ENCODE measurements around the gene PPIP5K2.

PPIP5K2 gene

DNA sequence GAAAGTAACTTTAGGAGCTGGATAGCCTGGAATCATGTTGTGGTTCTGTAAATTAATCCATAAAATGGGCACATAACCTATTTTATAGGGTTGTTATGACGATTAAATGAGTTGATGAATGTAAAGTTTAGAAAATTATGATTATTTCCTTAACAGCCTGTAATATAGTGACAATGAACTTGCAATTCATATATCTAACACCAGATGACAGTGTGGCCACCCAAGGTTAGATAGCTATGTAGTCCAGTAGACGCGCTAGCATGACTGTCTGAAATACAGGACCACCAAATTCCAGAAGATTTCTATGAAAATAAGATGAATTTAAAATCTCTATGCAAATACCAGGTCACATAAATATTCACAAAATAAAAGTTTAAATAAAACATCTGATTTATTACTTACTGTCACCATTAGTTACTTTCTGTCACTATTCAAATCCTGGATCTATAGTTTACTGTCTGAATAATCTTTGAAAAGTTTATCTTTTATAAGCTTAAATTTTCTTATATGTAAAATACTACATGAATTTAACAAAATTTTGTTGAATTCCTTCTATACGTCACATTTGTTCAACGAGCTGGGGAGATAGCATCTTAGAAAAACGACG is 112.4 kb downstream of the PPIP5K2 start:
- intact Hi-C loops (cut with DNase I): loop anchor here (1.0 kb wide), 1 partner anchor 243 kb away; no protein-coding TSS in a partner anchor
- DNase-seq: peak in 1 of 10 donors; percentile 17

GRCh38 chr5:103234239-103234975 is 114.3 kb downstream of the PPIP5K2 start:
- intact Hi-C loops (cut with DNase I): no loop called here
- no peak for DNase-seq

GRCh38 chr5:103235891-103236290 is 115.8 kb downstream of the PPIP5K2 start:
- intact Hi-C loops (cut with DNase I): no loop called here

GRCh38 chr5:103237778-103238177 is 117.7 kb downstream of the PPIP5K2 start:
- DNase-seq: no peak
- intact Hi-C loops (cut with DNase I): no loop called here

More at GRCh38 chr5:103235891-103236290, 115.8 kb downstream of the PPIP5K2 start:
- no peak for DNase-seq

DNA sequence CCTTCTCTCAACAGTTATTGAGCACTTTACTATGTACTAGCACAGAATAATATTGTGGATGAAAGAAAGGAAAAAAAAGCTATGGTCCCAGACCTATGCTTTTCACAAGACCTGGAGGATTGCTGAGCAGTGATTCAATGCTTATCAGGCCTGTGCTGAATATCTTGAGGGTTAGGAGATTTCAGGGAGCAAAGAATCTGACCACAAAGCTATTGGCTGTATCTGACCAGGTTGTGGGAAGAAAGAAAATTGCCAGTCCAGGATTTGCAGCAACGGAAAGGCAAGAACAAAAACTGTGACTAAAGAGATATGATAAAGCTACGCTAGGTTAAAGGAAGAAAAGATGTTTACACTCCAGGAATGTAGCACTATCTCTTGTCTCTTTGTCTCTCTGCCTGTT is 123.6 kb downstream of the PPIP5K2 start:
- intact Hi-C loops (cut with DNase I): no loop called here
- DNase-seq: no peak

DNA sequence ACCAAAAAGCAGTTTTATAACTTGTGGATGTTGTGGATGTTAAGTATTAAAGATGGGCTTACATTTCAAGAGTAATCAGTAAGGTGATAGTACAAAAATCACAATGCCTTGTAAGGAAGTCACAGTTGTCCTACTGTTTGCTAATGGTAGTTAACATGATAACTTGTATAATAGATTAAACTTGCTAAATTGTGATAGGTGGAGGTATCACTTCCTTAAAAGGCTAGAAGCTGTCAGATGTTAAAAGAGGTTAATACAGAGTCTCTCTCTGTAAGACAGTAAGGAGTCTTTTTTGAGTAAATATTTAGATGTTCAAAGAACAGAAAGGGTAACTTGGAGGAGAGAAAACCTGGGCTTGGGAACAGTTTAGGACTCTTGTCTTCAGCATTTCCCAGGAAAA is 124.3 kb downstream of the PPIP5K2 start:
- intact Hi-C loops (cut with DNase I): no loop called here
- DNase-seq: no peak

DNA sequence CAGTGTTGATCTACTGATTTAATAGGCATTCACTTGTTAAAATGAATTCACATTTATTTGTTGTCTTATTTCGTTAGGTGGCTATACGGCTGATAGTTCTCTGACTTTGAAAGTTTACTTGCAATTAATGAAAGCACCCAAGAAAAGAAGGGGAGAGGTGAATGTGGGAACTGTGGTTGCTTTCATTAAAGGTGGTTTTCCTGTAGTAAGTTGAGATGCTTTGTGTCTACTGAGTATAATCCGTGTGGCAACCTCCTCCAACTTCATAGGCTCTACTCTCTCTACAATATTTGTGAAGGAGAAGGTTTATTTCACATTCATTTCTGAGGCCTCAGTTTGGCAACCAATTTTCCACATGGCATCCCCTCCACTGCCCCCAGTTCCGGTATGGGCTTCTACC is 125.7 kb downstream of the PPIP5K2 start:
- intact Hi-C loops (cut with DNase I): no loop called here

DNA sequence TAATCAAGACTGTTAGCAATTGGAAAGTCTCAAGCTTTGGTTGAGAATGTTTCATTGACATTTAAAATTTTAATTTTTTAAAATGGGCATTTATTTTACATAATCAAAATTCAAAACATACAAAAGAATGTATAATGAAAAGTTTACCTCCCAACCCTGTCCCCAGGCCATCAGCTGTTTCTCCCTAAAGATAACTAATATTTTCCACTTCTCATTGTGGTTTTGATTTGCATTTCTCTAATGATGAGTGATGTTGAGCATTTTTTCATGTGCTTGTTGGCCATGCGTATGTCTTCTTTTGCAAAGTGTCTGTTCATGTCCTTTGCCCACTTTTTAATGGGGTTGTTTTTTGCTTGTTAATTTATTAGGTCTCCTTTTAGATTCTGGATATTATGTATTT is 127.0 kb downstream of the PPIP5K2 start:
- intact Hi-C loops (cut with DNase I): no loop called here
- no peak for DNase-seq

More for the DNA sequence above, 125.7 kb downstream of the PPIP5K2 start:
- no peak for DNase-seq

GRCh38 chr5:103249068-103249467 is 129.0 kb downstream of the PPIP5K2 start:
- DNase-seq: no peak
- intact Hi-C loops (cut with DNase I): no loop called here

DNA sequence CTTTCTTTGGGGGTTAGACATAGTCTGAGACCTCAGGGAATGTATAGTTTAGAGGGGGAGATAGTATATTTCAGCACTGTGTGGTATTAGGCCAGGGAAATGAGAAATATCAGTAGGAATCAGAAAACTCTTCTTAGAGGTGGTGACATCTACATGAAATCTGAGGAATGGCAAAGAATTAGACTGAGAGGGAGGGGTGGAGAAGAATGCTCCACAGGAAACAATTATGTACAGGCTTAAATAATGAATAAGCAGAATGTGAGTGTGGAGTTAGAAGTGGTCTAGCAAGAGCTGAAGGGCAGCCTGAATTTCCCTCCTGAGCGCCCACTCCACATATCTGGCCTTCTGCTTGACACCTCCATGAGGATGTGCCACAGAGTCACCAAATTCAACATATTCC is 134.8 kb downstream of the PPIP5K2 start:
- intact Hi-C loops (cut with DNase I): loop anchor here (1.0 to 10.0 kb wide), 2 partner anchors 140 to 220 kb away; no protein-coding TSS in a partner anchor
- no peak for DNase-seq

DNA sequence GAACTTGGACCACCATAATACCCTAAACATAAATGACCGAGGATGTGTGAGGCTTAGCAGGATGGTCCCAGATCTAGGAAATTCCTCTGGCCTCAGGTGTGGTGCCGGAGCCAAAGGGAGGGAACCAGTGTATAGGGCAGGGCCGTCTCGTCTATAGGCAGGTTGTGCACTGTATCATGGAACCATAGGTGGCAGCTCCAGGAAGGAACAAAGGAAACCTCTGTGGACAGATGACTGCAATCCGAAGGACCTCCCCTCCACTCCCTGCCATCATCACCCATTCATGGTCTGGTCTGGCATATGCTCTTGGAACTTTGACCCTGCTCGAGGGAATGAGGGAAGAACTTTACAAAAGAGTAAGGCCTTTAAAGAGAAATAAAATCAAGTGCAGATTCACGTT is 135.6 kb downstream of the PPIP5K2 start:
- DNase-seq: peak in 1 of 10 donors; percentile 52
- intact Hi-C loops (cut with DNase I): loop anchor here (10.0 kb wide), 1 partner anchor 141 kb away; no protein-coding TSS in a partner anchor

DNA sequence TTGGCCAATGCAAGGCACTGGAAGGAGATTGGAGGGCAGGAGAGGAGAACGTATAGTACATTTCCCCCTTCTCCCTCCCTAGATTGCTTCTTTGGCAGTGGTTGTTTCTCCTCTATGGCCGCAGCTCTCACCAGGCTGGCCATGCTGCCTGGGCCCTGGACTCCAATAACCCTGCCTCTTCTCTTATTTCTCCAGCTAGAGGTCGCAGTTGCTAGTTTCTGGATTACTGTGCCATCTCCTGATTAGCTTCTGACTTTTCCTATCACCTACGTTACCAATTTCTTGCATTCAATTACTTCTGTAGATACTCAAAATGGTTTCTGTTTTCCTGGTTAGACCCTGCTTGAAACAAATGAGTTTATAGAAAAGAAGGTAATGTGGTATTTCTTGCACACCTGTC is 136.1 kb downstream of the PPIP5K2 start:
- intact Hi-C loops (cut with DNase I): loop anchor here (10.0 kb wide), 1 partner anchor 141 kb away; no protein-coding TSS in a partner anchor
- DNase-seq: peak in 3 of 10 donors; percentile 24 to 59 (median 29)

- DNase-seq: peak; percentile 86 to 98 (median 92)
- intact Hi-C loops (cut with DNase I): loop anchor here (2.0 to 10.0 kb wide), 2 partner anchors 32 to 144 kb away; no protein-coding TSS in a partner anchor
Observed at GRCh38 chr5:103258368-103258956, 138.4 kb downstream of the PPIP5K2 start, which contains the start of gene MACIR. MACIR (plus strand) TSS chr5:103258763; CDS start chr5:103275920, 17,157 bp downstream.

DNA sequence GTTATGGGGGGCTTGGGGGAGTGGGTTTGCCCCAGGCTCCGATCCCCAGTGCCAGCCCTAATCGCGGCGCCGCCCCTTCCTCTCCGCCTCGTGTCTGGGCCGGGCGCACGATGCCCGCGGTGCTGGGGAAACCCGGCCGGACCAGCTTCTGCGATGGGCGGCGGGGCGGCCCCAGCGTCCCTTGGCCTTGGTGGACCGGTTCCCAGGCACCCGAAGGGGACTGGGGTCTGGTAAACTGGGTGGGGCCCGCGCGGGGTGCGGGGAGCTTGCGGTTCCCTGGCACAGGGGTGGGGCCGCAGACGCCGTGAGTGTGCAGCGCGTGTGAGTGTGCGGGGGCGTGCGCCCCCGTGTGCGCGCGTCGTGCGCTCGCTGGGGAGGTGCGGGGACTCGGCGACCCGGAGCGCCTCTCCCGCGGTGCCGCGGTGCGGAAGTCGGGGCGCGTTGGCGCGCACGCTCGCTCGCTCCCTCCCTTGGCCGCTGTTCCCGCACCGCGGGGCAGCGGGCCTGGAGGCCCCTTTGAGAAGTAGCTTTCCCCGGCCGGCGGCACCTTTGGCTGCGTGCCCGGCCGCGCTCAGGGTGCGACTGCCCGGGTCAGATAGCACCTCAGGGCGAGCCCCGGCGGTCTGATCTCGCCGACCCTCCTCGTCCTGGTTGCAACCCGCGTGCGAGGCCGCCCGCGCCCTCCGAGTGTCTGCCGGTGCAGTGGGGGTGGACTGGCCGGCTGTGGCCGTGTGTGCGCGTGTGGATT is 139.0 kb downstream of the PPIP5K2 start:
- peak; percentile 46 to 93 (median 60) for DNase-seq
- intact Hi-C loops (cut with DNase I): loop anchor here (2.0 to 10.0 kb wide), 2 partner anchors 32 to 144 kb away; no protein-coding TSS in a partner anchor

DNA sequence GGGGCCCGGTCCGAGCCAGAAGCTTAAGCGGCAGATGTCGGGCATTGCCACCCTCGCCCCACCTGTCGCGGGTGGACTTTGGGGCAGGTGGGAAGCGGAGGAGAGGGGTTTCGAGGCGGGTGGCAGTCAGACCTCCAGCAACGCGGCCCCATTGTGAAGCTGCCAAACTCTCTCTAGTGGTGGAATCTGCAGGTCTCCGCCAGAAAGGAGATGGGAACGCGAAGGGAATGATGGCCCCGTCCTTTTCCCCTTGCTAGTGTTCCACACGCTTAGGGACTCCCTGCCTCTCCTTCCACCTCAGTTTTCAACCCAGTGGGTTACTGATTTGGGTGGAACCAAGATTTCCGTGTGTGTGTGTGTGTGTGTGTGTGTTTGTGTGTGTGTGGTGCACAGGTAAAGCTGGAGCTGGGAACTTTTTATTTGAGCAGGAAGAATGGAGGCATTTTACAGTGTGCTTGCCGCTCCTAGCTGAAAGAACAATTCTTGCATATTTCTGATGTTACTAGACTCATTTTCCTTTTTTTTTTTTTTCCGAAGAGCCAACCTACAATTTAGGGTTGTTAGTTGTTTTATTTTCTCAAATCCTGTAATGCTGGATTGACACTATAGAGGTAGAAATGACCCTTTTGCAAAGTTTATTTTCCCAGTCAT is 139.7 kb downstream of the PPIP5K2 start:
- peak in 7 of 10 donors; percentile 18 to 89 (median 44) for DNase-seq
- intact Hi-C loops (cut with DNase I): loop anchor here (2.0 to 10.0 kb wide), 2 partner anchors 31 to 145 kb away; no protein-coding TSS in a partner anchor

DNA sequence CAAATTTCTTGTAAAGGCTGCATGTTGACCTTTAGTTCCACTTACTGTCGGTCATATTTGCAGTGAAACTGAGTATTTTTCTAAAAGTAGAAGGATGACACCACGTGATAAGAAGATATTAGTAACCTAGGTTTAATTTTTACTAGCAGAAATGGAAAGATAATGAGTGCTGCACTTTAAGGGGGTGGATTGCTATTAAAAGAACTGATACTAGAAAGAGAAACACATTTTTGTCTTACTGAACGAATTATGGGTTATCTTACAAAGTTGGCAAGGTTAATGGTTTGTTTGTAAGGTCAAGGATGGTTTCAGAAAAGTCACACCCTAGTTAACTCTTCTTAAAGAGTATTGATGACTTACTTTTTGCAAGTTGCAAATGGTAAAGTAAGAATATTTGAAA is 140.8 kb downstream of the PPIP5K2 start:
- intact Hi-C loops (cut with DNase I): no loop called here

More for the DNA sequence above, 140.8 kb downstream of the PPIP5K2 start:
- no peak for DNase-seq

All from posterior cingulate gyrus (tissue), 11 donors.